ENCODE data around the gene LRRC46.

DNA sequence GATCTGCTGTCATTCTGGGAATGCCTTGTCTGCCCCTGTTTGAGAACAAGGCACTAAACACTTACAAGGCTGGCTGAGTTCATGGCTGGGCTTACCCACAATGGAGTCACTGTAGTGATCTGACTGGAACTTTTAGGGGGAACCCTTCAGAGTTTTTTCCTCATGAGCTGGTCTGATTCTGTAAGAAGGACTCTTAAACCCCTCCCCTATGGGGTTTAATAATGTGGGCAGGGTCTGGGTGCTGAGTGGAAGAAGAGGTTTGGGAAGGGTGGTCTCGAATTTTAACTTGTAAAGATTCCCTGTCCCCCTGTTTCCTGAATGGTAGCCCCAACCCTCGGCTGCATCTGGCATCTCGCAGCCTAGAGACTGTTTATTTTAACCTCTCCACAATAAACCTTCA lies 40.4 kb upstream of the LRRC46 start:
- no peak for TF ChIP-seq POLR2AphosphoS5 (IDR thresholded peaks at IDR 0.05; ENCODE audit: borderline replicate concordance, low read depth, low read length)
- no peak for TF ChIP-seq EZH2 (IDR thresholded peaks at IDR 0.05)
